ENCODE data around the gene NXPH4.

The NXPH4 gene

GRCh38 chr12:57241402-57242310 is 25.1 kb downstream of the NXPH4 start:
- Histone ChIP-seq H2AFZ (ENCODE audit: low read length) (no peak overlapping the region), H3K79me2 (ENCODE audit: insufficient read depth, low read length) (no peaks in the 10 kb centered on the region), H3K9ac (ENCODE audit: low read depth, low read length, poor library complexity, severe bottlenecking) (no peak overlapping the region), H3K4me2 (ENCODE audit: low read depth, low read length, poor library complexity, severe bottlenecking) (peak overlapping the region; percentile 90), H3K27me3 (ENCODE audit: insufficient read depth, low read length, poor library complexity, severe bottlenecking) (no peaks in the 10 kb centered on the region), H3F3A (ENCODE audit: low read depth) (no peaks in the 10 kb centered on the region), H3K9me2 (replicated peaks; ENCODE audit: low read depth, low read length) (no peaks in the 10 kb centered on the region), H3K9me3 (ENCODE audit: insufficient read depth, low read depth, low read length) (no peaks in the 10 kb centered on the region), H4K20me1 (ENCODE audit: insufficient read depth, low read length, poor library complexity, severe bottlenecking) (no peaks in the 10 kb centered on the region), H3K4me3 (ENCODE audit: low read length, poor library complexity, severe bottlenecking) (no peak overlapping the region), H3K4me1 (ENCODE audit: insufficient read depth, low read length, poor library complexity, severe bottlenecking) (peaks cover 13% of the 10 kb centered on the region), H3K36me3 (ENCODE audit: insufficient read depth, low read length) (no peaks in the 10 kb centered on the region)
- TF ChIP-seq EZH2phosphoT487 (IDR thresholded peaks at IDR 0.05; ENCODE audit: borderline replicate concordance) (no peak), CTCF (conservative IDR thresholded peaks at IDR 0.05; ENCODE audit: low read length) (no peak)

GRCh38 chr12:57242329-57242690 is 25.7 kb downstream of the NXPH4 start:
- H3K9me2 ChIP-seq (replicated peaks; ENCODE audit: low read depth, low read length) = no peaks in the 10 kb centered on the region
- H3K27me3 ChIP-seq (ENCODE audit: insufficient read depth, low read length, poor library complexity, severe bottlenecking) = no peaks in the 10 kb centered on the region
- no peaks in the 10 kb centered on the region for H4K20me1 ChIP-seq (ENCODE audit: insufficient read depth, low read length, poor library complexity, severe bottlenecking)
- no peak overlapping the region for H3K9ac ChIP-seq (ENCODE audit: low read depth, low read length, poor library complexity, severe bottlenecking)
- H3F3A ChIP-seq (ENCODE audit: low read depth) = no peaks in the 10 kb centered on the region
- peaks cover 13% of the 10 kb centered on the region for H3K4me1 ChIP-seq (ENCODE audit: insufficient read depth, low read length, poor library complexity, severe bottlenecking)
- H3K36me3 ChIP-seq (ENCODE audit: insufficient read depth, low read length) = no peaks in the 10 kb centered on the region
- TF ChIP-seq EZH2phosphoT487 (IDR thresholded peaks at IDR 0.05; ENCODE audit: borderline replicate concordance) = no peak
- TF ChIP-seq CTCF (conservative IDR thresholded peaks at IDR 0.05; ENCODE audit: low read length) = no peak
- peak overlapping the region; percentile 90 for H3K4me2 ChIP-seq (ENCODE audit: low read depth, low read length, poor library complexity, severe bottlenecking)
- no peaks in the 10 kb centered on the region for H3K79me2 ChIP-seq (ENCODE audit: insufficient read depth, low read length)
- H3K9me3 ChIP-seq (ENCODE audit: insufficient read depth, low read depth, low read length) = no peaks in the 10 kb centered on the region
- no peak overlapping the region for H2AFZ ChIP-seq (ENCODE audit: low read length)
- H3K4me3 ChIP-seq (ENCODE audit: low read length, poor library complexity, severe bottlenecking) = peak overlapping the region; percentile 76

- no peaks in the 10 kb centered on the region for H3K27me3 ChIP-seq (ENCODE audit: insufficient read depth, low read length, poor library complexity, severe bottlenecking)
These were observed 26.3 kb downstream of the NXPH4 start for GRCh38 chr12:57242691-57243454.

More at GRCh38 chr12:57242691-57243454, 26.3 kb downstream of the NXPH4 start:
- Histone ChIP-seq H3K9me3 (ENCODE audit: insufficient read depth, low read depth, low read length) (no peaks in the 10 kb centered on the region), H3K9me2 (replicated peaks; ENCODE audit: low read depth, low read length) (no peaks in the 10 kb centered on the region), H3F3A (ENCODE audit: low read depth) (peaks cover 2% of the 10 kb centered on the region; the same call in 1 of the 2 replicates), H3K36me3 (ENCODE audit: insufficient read depth, low read length) (no peaks in the 10 kb centered on the region), H2AFZ (ENCODE audit: low read length) (no peak overlapping the region), H3K4me3 (ENCODE audit: low read length, poor library complexity, severe bottlenecking) (peak overlapping the region; percentile 76), H3K9ac (ENCODE audit: low read depth, low read length, poor library complexity, severe bottlenecking) (peak overlapping the region; percentile 69), H3K4me1 (ENCODE audit: insufficient read depth, low read length, poor library complexity, severe bottlenecking) (peaks cover 15% of the 10 kb centered on the region), H3K4me2 (ENCODE audit: low read depth, low read length, poor library complexity, severe bottlenecking) (peak overlapping the region; percentile 90), H4K20me1 (ENCODE audit: insufficient read depth, low read length, poor library complexity, severe bottlenecking) (no peaks in the 10 kb centered on the region), H3K79me2 (ENCODE audit: insufficient read depth, low read length) (peaks cover 3% of the 10 kb centered on the region)
- TF ChIP-seq EZH2phosphoT487 (IDR thresholded peaks at IDR 0.05; ENCODE audit: borderline replicate concordance) = no peak
- peak; percentile 82 for TF ChIP-seq CTCF (conservative IDR thresholded peaks at IDR 0.05; ENCODE audit: low read length)
